KMS-11 (cell line): ENCODE measurements around the gene DPP7.

Experiments
- H2AFZ ChIP-seq: fragments of 200-600 bp; sonication (generic); 2 replicates; pipeline ENCODE4 v1.6.1; 2016; ENCODE audit warnings: antibody characterized with exemption, mixed run types, low read depth
- H3K27ac ChIP-seq: fragments of 200-600 bp; sonication (generic); 2 replicates; pipeline ENCODE4 v1.6.1; 2016; ENCODE audit warnings: mild to moderate bottlenecking, mixed run types
- H3K27me3 ChIP-seq: fragments of 200-600 bp; sonication (generic); 2 replicates; pipeline ENCODE4 v1.6.1; 2017; ENCODE audit warnings: mild to moderate bottlenecking, low read depth, mixed run types, moderate library complexity; ENCODE audit not compliant: insufficient read depth
- H3K36me3 ChIP-seq: fragments of 200-600 bp; sonication (generic); 2 replicates; pipeline ENCODE4 v1.6.1; 2017; ENCODE audit warnings: mild to moderate bottlenecking, mixed run types; ENCODE audit not compliant: insufficient read depth
- H3K4me1 ChIP-seq: fragments of 200-600 bp; sonication (generic); 2 replicates; pipeline ENCODE4 v1.6.1; 2016; ENCODE audit warnings: mild to moderate bottlenecking, low read depth, mixed run types; ENCODE audit not compliant: poor library complexity, severe bottlenecking
- H3K4me2 ChIP-seq: fragments of 200-600 bp; sonication (generic); 2 replicates; pipeline ENCODE4 v1.7.0; 2016; ENCODE audit warnings: mild to moderate bottlenecking, mixed run types
- H3K4me3 ChIP-seq: fragments of 200-600 bp; sonication (generic); IDR thresholded peaks from 2 replicates; pipeline ENCODE4 v1.6.1; 2017; ENCODE audit warnings: low read depth, low read length, mixed read lengths; ENCODE audit not compliant: insufficient read depth
- H3K79me2 ChIP-seq: fragments of 200-600 bp; sonication (generic); 2 replicates; pipeline ENCODE4 v1.6.1; 2016; ENCODE audit warnings: low read depth, mixed run types; ENCODE audit not compliant: insufficient read depth
- H3K9ac ChIP-seq: fragments of 200-600 bp; sonication (generic); 2 replicates; pipeline ENCODE4 v1.6.1; 2016; ENCODE audit warnings: mild to moderate bottlenecking, mixed run types
- H4K20me1 ChIP-seq: fragments of 200-600 bp; sonication (generic); 2 replicates; pipeline ENCODE4 v1.6.1; 2016; ENCODE audit warnings: mild to moderate bottlenecking, mixed run types; ENCODE audit not compliant: insufficient read depth
- CTCF ChIP-seq: fragments of 200-600 bp; sonication (generic); conservative IDR thresholded peaks from 2 replicates; pipeline ENCODE4 v1.6.1; 2017; ENCODE audit warnings: low read depth, mild to moderate bottlenecking, antibody characterized with exemption, low read length, moderate library complexity, mixed read lengths

The DPP7 gene

GRCh38 chr9:137129456-137130175 lies 15.1 kb upstream of the DPP7 start:
- 0 out of 2 replicates have a peak overlapping the region, but pooled peaks have one; percentile 10 for H2AFZ ChIP-seq
- no peak overlapping the region; the same call in 1 of the 2 replicates for H3K9ac ChIP-seq
- TF ChIP-seq CTCF: no peak
- H3K36me3 ChIP-seq: no peaks in the 10 kb centered on the region
- no peak overlapping the region for H3K4me2 ChIP-seq
- H4K20me1 ChIP-seq: no peaks in the 10 kb centered on the region
- no peak overlapping the region for H3K4me3 ChIP-seq
- no peak overlapping the region for H3K27ac ChIP-seq
- H3K79me2 ChIP-seq: no peaks in the 10 kb centered on the region
- peaks cover 12% of the 10 kb centered on the region for H3K4me1 ChIP-seq
- H3K27me3 ChIP-seq: peaks cover 92% of the 10 kb centered on the region

DNA sequence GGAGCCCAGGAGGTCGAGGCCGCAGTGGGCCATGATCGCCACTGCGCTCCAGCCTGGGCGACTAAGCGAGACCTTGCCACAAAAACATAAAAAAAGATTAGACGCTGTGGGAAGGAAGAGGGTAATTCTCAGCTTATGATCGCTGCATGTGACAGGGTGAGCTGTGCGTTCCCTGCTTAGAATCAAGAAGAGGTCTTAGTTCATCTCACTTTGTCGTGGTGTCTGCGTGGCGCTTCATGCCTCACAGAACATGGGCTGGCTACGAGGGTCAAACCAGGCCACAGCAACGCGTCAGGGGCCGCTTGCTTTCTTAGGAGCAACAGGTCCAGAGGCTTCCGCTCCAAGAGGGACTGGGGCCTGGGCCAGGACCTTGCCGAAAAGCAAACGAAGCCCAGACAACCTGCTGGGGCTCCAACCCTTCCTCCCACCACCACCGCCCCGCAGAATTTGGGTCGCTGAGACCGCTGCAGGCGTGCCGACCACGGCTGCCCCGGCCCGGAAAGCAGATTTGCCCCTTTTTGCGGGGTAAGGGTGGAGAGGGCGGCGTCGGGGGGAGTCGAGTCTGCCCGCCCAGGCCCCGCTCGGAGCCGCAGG lies 14.4 kb upstream of the DPP7 start:
- Histone ChIP-seq H3K79me2 (no peaks in the 10 kb centered on the region), H3K27ac (no peak overlapping the region), H2AFZ (0 out of 2 replicates have a peak overlapping the region, but pooled peaks have one; percentile 10)

GRCh38 chr9:137128158-137128861 lies 13.8 kb upstream of the DPP7 start:
- H3K27ac ChIP-seq: no peak overlapping the region
- H3K4me1 ChIP-seq: peaks cover 12% of the 10 kb centered on the region
- no peaks in the 10 kb centered on the region for H3K79me2 ChIP-seq

More for the DNA sequence above, 14.4 kb upstream of the DPP7 start:
- Histone ChIP-seq H3K36me3 (no peaks in the 10 kb centered on the region), H3K27me3 (peaks cover 92% of the 10 kb centered on the region), H3K9ac (no peak overlapping the region; the same call in 1 of the 2 replicates), H3K4me1 (peaks cover 12% of the 10 kb centered on the region), H3K4me2 (peak overlapping the region; percentile 53; the same call in 1 of the 2 replicates), H4K20me1 (no peaks in the 10 kb centered on the region), H3K4me3 (no peak overlapping the region)
- no peak for TF ChIP-seq CTCF

More at GRCh38 chr9:137128158-137128861, 13.8 kb upstream of the DPP7 start:
- no peak overlapping the region for H3K9ac ChIP-seq
- peak overlapping the region; percentile 53; the same call in 1 of the 2 replicates for H3K4me2 ChIP-seq
- TF ChIP-seq CTCF: no peak
- no peak overlapping the region for H3K4me3 ChIP-seq
- no peak overlapping the region for H2AFZ ChIP-seq
- H3K36me3 ChIP-seq: no peaks in the 10 kb centered on the region
- H4K20me1 ChIP-seq: no peaks in the 10 kb centered on the region
- H3K27me3 ChIP-seq: peaks cover 92% of the 10 kb centered on the region
